Gastroesophageal sphincter (tissue), 4 donors: ENCODE data around the gene SMARCA4. TPM values are rescaled to one million over a fixed set of nuclear protein-coding genes. Genes with fewer than 3 reads are reported as not detected.
"Not testable (repeated sequence)": the region's sequence is repeated elsewhere in the genome, so short reads cannot be mapped to it uniquely, and the experiment has no call there.

Experiments used
- ATAC-seq: fragments of 150-250 bp; one replicate; pipeline ENCODE4 v1.9.1; 2016; ENCODE audit warnings: mild to moderate bottlenecking, moderate library complexity
- H3K27ac ChIP-seq, 4 donors: fragments of 200-600 bp; sonication (generic) in 3 of 4; 1 replicate in 3 of 4; 2 replicates in 1 of 4; pipeline ENCODE4 v1.5.1; 2016 to 2019
- H3K27me3 ChIP-seq: fragments of 200-600 bp; sonication (generic); one replicate; pipeline ENCODE4 v1.5.1; 2019
- H3K36me3 ChIP-seq, 2 donors: fragments of 200-600 bp; sonication (generic); one replicate each; pipeline ENCODE4 v1.5.1; 2019; ENCODE audit warnings: control low read depth in 1 of 2
- H3K4me1 ChIP-seq, 3 donors: fragments of 200-600 bp; sonication (generic); 1 replicate in 2 of 3; 2 replicates in 1 of 3; pipeline ENCODE4 v1.5.1; 2016 to 2019; ENCODE audit warnings: control low read depth in 2 of 3
- H3K4me3 ChIP-seq, 2 donors: fragments of 200-600 bp; sonication (generic); one replicate each; pipeline ENCODE4 v1.5.1; 2019; ENCODE audit warnings: mild to moderate bottlenecking in 1 of 2, moderate library complexity in 1 of 2
- H3K9me3 ChIP-seq, 3 donors: fragments of 200-600 bp; sonication (generic); one replicate each; pipeline ENCODE4 v1.5.1; 2017 to 2019; ENCODE audit warnings: control low read depth in 2 of 3
- EP300 ChIP-seq: sonication (generic); formaldehyde crosslinking; IDR thresholded peaks from one replicate; pipeline ENCODE4 v1.6.1; 2017; ENCODE audit warnings: antibody characterized with exemption, mild to moderate bottlenecking
- POLR2A ChIP-seq, 2 donors: fragments of 450-650 bp; IDR thresholded peaks; one replicate each; pipeline ENCODE4 v1.6.1; 2017; ENCODE audit warnings: antibody characterized with exemption in 2 of 2, mild to moderate bottlenecking in 2 of 2, moderate library complexity in 1 of 2
- POLR2AphosphoS5 ChIP-seq: sonication (generic); formaldehyde crosslinking; IDR thresholded peaks from one replicate; pipeline ENCODE4 v1.6.1; 2017; ENCODE audit warnings: antibody characterized with exemption
- WGBS, 2 donors: methylation state at CpG; one replicate each; pipeline ENCODE4 v1.1.5; 2018; ENCODE audit warnings: low coverage in 1 of 2; 5-methylcytosine and 5-hydroxymethylcytosine counted together
- total RNA-seq, 4 donors: library from RNA; depleted of rRNA; stranded (reverse); fragments of >200 nt; gene quantifications; one replicate each; pipeline ENCODE4 v1.1.0, GENCODE V29; 2016
- TF ChIP-seq, protein P1 (sequence below), 4 experiments: fragments of 200-600 bp in 2 of 4; fragments of 450-650 bp in 2 of 4; sonication (generic) in 1 of 4; IDR thresholded peaks; one replicate each; pipeline ENCODE4 v1.5.1; 2017 to 2019; ENCODE audit warnings: antibody characterized with exemption in 4 of 4, mild to moderate bottlenecking in 2 of 4, moderate library complexity in 2 of 4

SMARCA4 gene
- total RNA-seq, 4 donors from 2014 or later: 37.8 to 77.9 (median 51.1) TPM

DNA sequence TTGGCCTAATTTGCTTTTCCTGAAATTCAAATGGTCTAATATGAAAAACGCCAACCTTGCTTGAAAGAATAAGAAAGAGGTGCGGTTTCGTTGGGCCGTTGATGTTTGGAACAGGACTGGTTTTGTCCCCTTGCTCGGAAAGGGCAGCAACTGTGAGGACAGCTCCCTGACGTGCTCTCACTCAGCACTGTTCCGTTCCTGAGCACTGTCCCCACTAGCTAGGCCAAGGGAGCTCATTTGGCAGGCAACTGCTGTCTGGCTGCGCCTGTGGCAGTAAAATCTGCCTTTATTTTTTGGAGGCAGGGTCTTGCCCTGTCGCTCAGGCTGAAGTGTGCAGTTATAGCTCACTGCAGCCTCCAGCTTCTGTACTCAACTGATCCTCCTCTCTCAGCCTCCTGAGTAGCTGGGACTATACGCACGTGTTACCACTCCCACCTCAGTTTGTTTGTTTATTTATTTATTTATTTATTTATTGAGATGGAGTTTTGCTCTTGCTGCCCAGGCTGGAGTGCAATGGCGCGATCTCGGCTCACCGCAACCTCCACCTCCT lies 132.9 kb downstream of the SMARCA4 start:
- peak overlapping the region in 3 of 4 donors; percentile 9 to 98 (median 96) for H3K27ac ChIP-seq

DNA sequence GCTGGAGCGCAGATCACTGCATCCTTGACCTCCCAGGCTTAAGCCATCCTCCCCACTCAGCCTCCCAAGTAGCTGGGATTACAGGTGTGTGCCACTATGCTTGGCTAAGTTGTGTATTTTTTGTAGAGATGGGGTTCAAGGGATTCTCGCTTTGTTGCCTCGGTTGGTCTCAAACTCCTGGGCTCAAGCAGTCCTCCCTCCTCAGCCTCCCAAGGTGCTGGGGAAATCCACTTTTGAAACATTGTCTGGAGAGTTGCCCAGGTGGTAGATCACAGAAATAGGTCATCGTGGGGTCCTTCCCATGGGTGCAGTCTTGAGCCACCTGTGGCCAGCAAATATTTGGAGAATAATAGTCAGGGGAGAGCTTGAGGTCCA lies 133.7 kb downstream of the SMARCA4 start:
- ATAC-seq: no peak
- 71 to 90% methylated on average over 2 to 3 of the region's 4 CpGs for WGBS, 2 donors
- no peak overlapping the region for H3K4me3 ChIP-seq
- peak overlapping the region; percentile 35 to 98 (median 84) for H3K27ac ChIP-seq
- no peak for TF ChIP-seq EP300
- no peak for TF ChIP-seq POLR2AphosphoS5
- no peak for TF ChIP-seq POLR2A (IDR thresholded peaks at IDR 0.05)
- H3K9me3 ChIP-seq: peaks cover 0 to 4% (median 0%) of the 10 kb centered on the region in 3 donors
- no peaks in the 10 kb centered on the region for H3K36me3 ChIP-seq
- H3K27me3 ChIP-seq: no peaks in the 10 kb centered on the region
- peaks cover 0 to 75% (median 16%) of the 10 kb centered on the region in 3 donors for H3K4me1 ChIP-seq

More for the DNA sequence above, 132.9 kb downstream of the SMARCA4 start:
- Histone ChIP-seq H3K27me3 (no peaks in the 10 kb centered on the region), H3K9me3 (peaks cover 0 to 3% (median 0%) of the 10 kb centered on the region in 3 donors), H3K4me3 (no peak overlapping the region), H3K36me3 (no peaks in the 10 kb centered on the region), H3K4me1 (peaks cover 0 to 82% (median 18%) of the 10 kb centered on the region in 3 donors)
- 61 to 85% methylated on average over 4 to 12 of the region's 15 CpGs for WGBS, 2 donors
- no peak for ATAC-seq
- TF ChIP-seq POLR2A (IDR thresholded peaks at IDR 0.05) (no peak), EP300 (no peak), POLR2AphosphoS5 (no peak)
- TF ChIP-seq, protein P1, sequence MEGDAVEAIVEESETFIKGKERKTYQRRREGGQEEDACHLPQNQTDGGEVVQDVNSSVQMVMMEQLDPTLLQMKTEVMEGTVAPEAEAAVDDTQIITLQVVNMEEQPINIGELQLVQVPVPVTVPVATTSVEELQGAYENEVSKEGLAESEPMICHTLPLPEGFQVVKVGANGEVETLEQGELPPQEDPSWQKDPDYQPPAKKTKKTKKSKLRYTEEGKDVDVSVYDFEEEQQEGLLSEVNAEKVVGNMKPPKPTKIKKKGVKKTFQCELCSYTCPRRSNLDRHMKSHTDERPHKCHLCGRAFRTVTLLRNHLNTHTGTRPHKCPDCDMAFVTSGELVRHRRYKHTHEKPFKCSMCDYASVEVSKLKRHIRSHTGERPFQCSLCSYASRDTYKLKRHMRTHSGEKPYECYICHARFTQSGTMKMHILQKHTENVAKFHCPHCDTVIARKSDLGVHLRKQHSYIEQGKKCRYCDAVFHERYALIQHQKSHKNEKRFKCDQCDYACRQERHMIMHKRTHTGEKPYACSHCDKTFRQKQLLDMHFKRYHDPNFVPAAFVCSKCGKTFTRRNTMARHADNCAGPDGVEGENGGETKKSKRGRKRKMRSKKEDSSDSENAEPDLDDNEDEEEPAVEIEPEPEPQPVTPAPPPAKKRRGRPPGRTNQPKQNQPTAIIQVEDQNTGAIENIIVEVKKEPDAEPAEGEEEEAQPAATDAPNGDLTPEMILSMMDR (IDR thresholded peaks at IDR 0.05): no peak

DNA sequence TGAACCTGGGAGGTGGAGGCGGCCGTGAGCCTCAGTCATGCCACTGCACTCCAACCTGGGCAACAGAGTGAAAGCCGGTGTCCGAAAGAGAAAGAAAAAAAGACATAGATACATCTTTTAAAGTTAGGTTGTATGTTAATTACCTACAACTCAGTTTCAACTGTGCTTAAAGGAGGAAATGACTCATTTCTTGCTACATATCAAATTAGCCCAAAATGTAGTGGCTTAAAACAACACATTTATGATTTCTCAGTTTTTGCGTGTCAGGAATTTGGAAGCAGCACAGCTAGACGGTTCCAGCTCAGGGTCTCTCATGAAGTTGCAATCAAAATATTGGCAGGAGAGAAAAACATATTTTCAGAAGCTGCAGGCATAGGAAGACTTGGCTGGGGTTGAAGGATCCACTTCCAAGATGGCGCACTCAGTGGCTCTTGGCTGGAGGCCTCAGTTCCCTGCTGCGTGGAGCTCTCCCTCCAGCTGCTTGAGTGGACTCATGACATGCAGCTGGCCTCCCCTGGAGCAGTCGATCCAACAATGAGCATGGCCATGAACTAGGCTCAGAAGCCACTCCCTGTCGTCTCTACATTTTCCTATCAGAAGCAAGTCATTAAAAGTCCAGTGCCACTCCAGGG lies 135.5 kb downstream of the SMARCA4 start:
- peak; percentile 56 for ATAC-seq
- H3K36me3 ChIP-seq: peaks cover 0 to 13% of the 10 kb centered on the region in 2 donors
- no peaks in the 10 kb centered on the region for H3K27me3 ChIP-seq
- WGBS, 2 donors: 40 to 67% methylated on average over 6 to 10 of the region's 10 CpGs
- TF ChIP-seq POLR2AphosphoS5 (peak; percentile 68), POLR2A (IDR thresholded peaks at IDR 0.05) (no peak), EP300 (no peak)
- peaks cover 0 to 4% (median 0%) of the 10 kb centered on the region in 3 donors for H3K9me3 ChIP-seq
- no peak overlapping the region for H3K4me3 ChIP-seq
- peaks cover 0 to 70% (median 10%) of the 10 kb centered on the region in 3 donors for H3K4me1 ChIP-seq
- peak overlapping the region; percentile 10 to 98 (median 84) for H3K27ac ChIP-seq

DNA sequence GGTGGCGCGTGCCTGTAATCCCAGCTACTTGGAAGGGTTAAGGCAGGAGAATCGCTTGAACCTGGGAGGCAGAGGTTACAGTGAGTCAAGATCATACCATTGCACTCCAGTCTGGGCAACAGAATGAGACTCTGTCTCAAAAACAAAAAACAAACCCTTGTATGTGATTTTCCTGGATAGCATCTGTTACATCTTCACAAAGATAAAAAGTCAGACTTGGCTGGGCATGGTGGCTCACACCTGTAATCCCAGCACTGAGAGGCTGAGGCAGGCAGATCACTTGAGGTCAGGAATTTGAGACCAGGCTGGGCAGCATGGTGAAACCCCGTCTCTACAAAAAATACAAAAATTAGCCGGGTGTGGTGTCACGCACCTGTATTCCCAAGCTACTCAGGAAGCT lies 136.5 kb downstream of the SMARCA4 start:
- ATAC-seq, H3K27me3 ChIP-seq, H3K9me3 ChIP-seq, H3K4me3 ChIP-seq: not testable (repeated sequence)
- H3K4me1 ChIP-seq: peaks cover 0 to 59% (median 9%) of the 10 kb centered on the region in 3 donors
- 84 to 100% methylated on average over 3 of the region's 6 CpGs for WGBS, 2 donors
- H3K36me3 ChIP-seq: peaks cover 0 to 22% of the 10 kb centered on the region in 2 donors
- peak overlapping the region in 2 of 4 donors; percentile 96 to 98 for H3K27ac ChIP-seq

DNA sequence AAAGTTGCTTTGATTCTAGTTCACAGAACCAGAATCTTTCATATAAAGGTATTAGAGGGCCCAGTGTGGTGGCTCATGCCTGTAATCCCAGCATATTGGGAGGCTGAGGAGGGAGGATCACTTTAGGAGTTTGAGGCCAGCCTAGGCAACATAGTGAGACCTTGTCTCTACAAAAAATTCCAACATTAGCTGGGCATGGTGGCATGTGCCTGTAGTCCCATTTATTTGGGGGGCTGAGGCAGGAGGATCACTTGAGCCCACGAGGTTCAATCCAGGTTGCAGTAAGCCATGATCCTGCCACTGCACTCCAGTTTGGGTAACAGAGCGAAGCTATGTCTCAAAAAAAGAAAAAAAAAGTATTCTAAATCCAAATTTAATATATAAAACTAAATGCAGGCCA lies 137.5 kb downstream of the SMARCA4 start:
- TF ChIP-seq POLR2A (IDR thresholded peaks at IDR 0.05) (no peak), EP300 (no peak), POLR2AphosphoS5 (no peak)
- TF ChIP-seq, protein P1 (IDR thresholded peaks at IDR 0.05): no peak
- Histone ChIP-seq H3K4me1 (peaks cover 0 to 51% (median 9%) of the 10 kb centered on the region in 3 donors), H3K4me3 (no peak overlapping the region), H3K27ac (no peak overlapping the region), H3K36me3 (peaks cover 0 to 32% of the 10 kb centered on the region in 2 donors), H3K9me3 (peaks cover 0 to 4% (median 0%) of the 10 kb centered on the region in 3 donors), H3K27me3 (no peaks in the 10 kb centered on the region)
- ATAC-seq: no peak
- WGBS, 2 donors: 80 to 100% methylated on average over 1 to 2 of the region's 2 CpGs

DNA sequence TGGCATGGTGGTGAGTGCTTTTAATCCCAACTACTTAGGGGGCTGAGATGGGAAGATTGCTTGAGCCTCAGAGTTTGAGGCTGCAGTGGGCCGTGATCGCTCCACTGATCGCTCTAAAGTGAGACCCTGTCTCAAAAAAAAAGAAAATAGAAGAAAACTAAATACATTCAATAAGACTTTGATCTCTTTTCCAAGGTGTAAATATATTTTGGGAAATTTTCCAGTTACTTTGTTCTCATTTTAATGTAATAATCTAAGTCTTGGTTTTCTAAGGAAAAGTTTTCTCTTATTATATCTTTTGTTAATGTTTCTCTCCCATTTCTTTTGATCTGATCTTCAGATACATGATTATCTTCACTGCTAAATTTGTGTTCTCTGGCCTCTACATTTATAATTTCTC lies 138.0 kb downstream of the SMARCA4 start:
- peaks cover 0 to 46% (median 9%) of the 10 kb centered on the region in 3 donors for H3K4me1 ChIP-seq
- peaks cover 0 to 4% (median 0%) of the 10 kb centered on the region in 3 donors for H3K9me3 ChIP-seq
- H3K4me3 ChIP-seq: no peak overlapping the region
- no peak overlapping the region for H3K27ac ChIP-seq
- no peaks in the 10 kb centered on the region for H3K27me3 ChIP-seq
- H3K36me3 ChIP-seq: peaks cover 0 to 37% of the 10 kb centered on the region in 2 donors
- no peak for ATAC-seq
- no peak for TF ChIP-seq POLR2A (IDR thresholded peaks at IDR 0.05)
- 96 to 98% methylated on average over 3 of the region's 3 CpGs for WGBS, 2 donors

DNA sequence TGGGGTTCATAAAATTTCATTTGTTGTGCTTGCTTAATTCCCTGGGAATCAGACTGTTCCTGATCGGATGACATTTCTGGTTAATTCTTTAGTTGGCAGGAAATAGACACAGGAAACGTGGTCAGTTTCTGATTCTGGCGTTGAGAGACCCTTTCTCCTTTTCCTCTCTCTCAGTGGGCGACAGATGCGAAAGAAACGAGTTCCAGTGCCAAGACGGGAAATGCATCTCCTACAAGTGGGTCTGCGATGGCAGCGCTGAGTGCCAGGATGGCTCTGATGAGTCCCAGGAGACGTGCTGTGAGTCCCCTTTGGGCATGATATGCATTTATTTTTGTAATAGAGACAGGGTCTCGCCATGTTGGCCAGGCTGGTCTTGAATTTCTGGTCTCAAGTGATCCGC lies 139.2 kb downstream of the SMARCA4 start:
- no peak overlapping the region for H3K27ac ChIP-seq
- no peak for ATAC-seq
- no peak for TF ChIP-seq POLR2AphosphoS5
- no peak for TF ChIP-seq POLR2A (IDR thresholded peaks at IDR 0.05)
- TF ChIP-seq, protein P1 (IDR thresholded peaks at IDR 0.05): no peak
- no peak for TF ChIP-seq EP300
- no peaks in the 10 kb centered on the region for H3K27me3 ChIP-seq
- H3K9me3 ChIP-seq: peaks cover 0 to 4% (median 0%) of the 10 kb centered on the region in 3 donors
- no peak overlapping the region for H3K4me3 ChIP-seq
- 66 to 72% methylated on average over 2 to 11 of the region's 12 CpGs for WGBS, 2 donors
- H3K4me1 ChIP-seq: peaks cover 0 to 34% (median 9%) of the 10 kb centered on the region in 3 donors
- peaks cover 0 to 49% of the 10 kb centered on the region in 2 donors for H3K36me3 ChIP-seq
